Thoracic aorta (tissue), 2 donors: ENCODE results near the gene EVI2A. TPM values are rescaled to one million over a fixed set of nuclear protein-coding genes. Genes with fewer than 3 reads are reported as not detected.

Experiments
- ATAC-seq: fragments of 150-250 bp; one replicate; pipeline ENCODE4 v1.8.0; 2017; ENCODE audit warnings: low read depth; ENCODE audit not compliant: insufficient number of reproducible peaks, low FRiP score
- DNase-seq: peaks from one replicate; pipeline ENCODE4 v3.0.0-alpha.2; 2020; ENCODE audit warnings: low spot score
- H3K27ac ChIP-seq, 2 donors: fragments of 200-600 bp; sonication (generic); 1 replicate in 1 of 2; 2 replicates in 1 of 2; pipeline ENCODE4 v1.5.1; 2016; ENCODE audit warnings: mild to moderate bottlenecking in 2 of 2, moderate library complexity in 2 of 2
- H3K27me3 ChIP-seq: fragments of 200-600 bp; sonication (generic); replicated peaks from 2 replicates; pipeline ENCODE4 v1.6.0; 2016; ENCODE audit warnings: mild to moderate bottlenecking; ENCODE audit not compliant: insufficient read depth
- H3K36me3 ChIP-seq: fragments of 200-600 bp; sonication (generic); one replicate; pipeline ENCODE4 v1.5.1; 2016
- H3K4me1 ChIP-seq, 2 donors: fragments of 200-600 bp; sonication (generic); 1 replicate in 1 of 2; 2 replicates in 1 of 2; pipeline versions ENCODE4 v1.5.1 to v1.6.0; 2016; ENCODE audit warnings: low read depth in 2 of 2, mild to moderate bottlenecking in 1 of 2; ENCODE audit not compliant: control insufficient read depth in 1 of 2
- H3K4me3 ChIP-seq: fragments of 200-600 bp; sonication (generic); 2 replicates; pipeline ENCODE4 v1.5.1; 2016; ENCODE audit warnings: mild to moderate bottlenecking
- H3K9me3 ChIP-seq: fragments of 200-600 bp; sonication (generic); 2 replicates; pipeline ENCODE4 v1.5.1; 2016
- CTCF ChIP-seq: fragments of 200-600 bp; sonication (generic); IDR thresholded peaks from one replicate; pipeline ENCODE4 v1.5.1; 2019; ENCODE audit warnings: antibody characterized with exemption
- total RNA-seq, 2 donors: library from RNA; depleted of rRNA; stranded (reverse); fragments of >200 nt; gene quantifications; one replicate each; pipeline versions ENCODE4 v1.1.0 to v1.2.3, GENCODE V29; 2016

EVI2A gene
- total RNA-seq, 2 donors from 2014 or later: 7.6 to 15.5 TPM

GRCh38 chr17:31320791-31321190 is 631 bp downstream of the EVI2A start:
- H3K9me3 ChIP-seq: no peaks in the 10 kb centered on the region
- DNase-seq (no peak), ATAC-seq (no peak)
- H3K4me1 ChIP-seq: peaks cover 11% of the 10 kb centered on the region in 2 donors
- peak overlapping the region in 1 of 2 donors; percentile 23 for H3K27ac ChIP-seq
- H3K4me3 ChIP-seq: peak overlapping the region; percentile 47
- no peaks in the 10 kb centered on the region for H3K27me3 ChIP-seq
- TF ChIP-seq CTCF: no peak
- H3K36me3 ChIP-seq: no peaks in the 10 kb centered on the region

GRCh38 chr17:31320241-31320640 is 1.2 kb downstream of the EVI2A start:
- Histone ChIP-seq H3K27me3 (no peaks in the 10 kb centered on the region), H3K27ac (peak overlapping the region in 1 of 2 donors; percentile 45), H3K9me3 (no peaks in the 10 kb centered on the region), H3K36me3 (no peaks in the 10 kb centered on the region), H3K4me3 (peak overlapping the region; percentile 47), H3K4me1 (peaks cover 11% of the 10 kb centered on the region in 2 donors)
- ATAC-seq: no peak
- DNase-seq: no peak
- no peak for TF ChIP-seq CTCF

- Histone ChIP-seq H3K36me3 (no peaks in the 10 kb centered on the region), H3K4me1 (peaks cover 11% of the 10 kb centered on the region in 2 donors), H3K9me3 (no peaks in the 10 kb centered on the region), H3K27ac (peak overlapping the region; percentile 19 to 45), H3K4me3 (peak overlapping the region; percentile 47), H3K27me3 (no peaks in the 10 kb centered on the region)
- no peak for TF ChIP-seq CTCF
- ATAC-seq (no peak), DNase-seq (no peak)
Measured at GRCh38 chr17:31318851-31319661, 2.4 kb downstream of the EVI2A start.

GRCh38 chr17:31318298-31318801 is 3.1 kb downstream of the EVI2A start:
- peak overlapping the region; percentile 19 to 45 for H3K27ac ChIP-seq
- peak; percentile 4 for DNase-seq
- ATAC-seq: peak; percentile 66
- no peaks in the 10 kb centered on the region for H3K36me3 ChIP-seq
- no peaks in the 10 kb centered on the region for H3K27me3 ChIP-seq
- H3K9me3 ChIP-seq: no peaks in the 10 kb centered on the region
- H3K4me1 ChIP-seq: peaks cover 11% of the 10 kb centered on the region in 2 donors
- H3K4me3 ChIP-seq: peak overlapping the region; percentile 47
- TF ChIP-seq CTCF: no peak

GRCh38 chr17:31314782-31315100 is 6.7 kb downstream of the EVI2A start:
- Histone ChIP-seq H3K9me3 (no peaks in the 10 kb centered on the region), H3K36me3 (no peaks in the 10 kb centered on the region), H3K27me3 (no peaks in the 10 kb centered on the region), H3K4me3 (peak overlapping the region; percentile 15), H3K27ac (peak overlapping the region in 1 of 2 donors; percentile 5), H3K4me1 (peaks cover 11% of the 10 kb centered on the region in 2 donors)
- no peak for TF ChIP-seq CTCF
- no peak for ATAC-seq
- no peak for DNase-seq
